IPS-18c (cell line): ENCODE data around the gene PLA2G5.

ENCODE experiments used
- H3K4me3 ChIP-seq: 2 replicates; pipeline ENCODE4 v1.7.0; 2013; ENCODE audit warnings: low read depth, mild to moderate bottlenecking, low read length, moderate library complexity; ENCODE audit not compliant: insufficient read depth
- H3K9me3 ChIP-seq: one replicate; pipeline ENCODE4 v1.6.1; 2013; ENCODE audit warnings: mild to moderate bottlenecking, low read length, moderate library complexity; ENCODE audit not compliant: control insufficient read depth, insufficient read depth

The PLA2G5 gene

DNA sequence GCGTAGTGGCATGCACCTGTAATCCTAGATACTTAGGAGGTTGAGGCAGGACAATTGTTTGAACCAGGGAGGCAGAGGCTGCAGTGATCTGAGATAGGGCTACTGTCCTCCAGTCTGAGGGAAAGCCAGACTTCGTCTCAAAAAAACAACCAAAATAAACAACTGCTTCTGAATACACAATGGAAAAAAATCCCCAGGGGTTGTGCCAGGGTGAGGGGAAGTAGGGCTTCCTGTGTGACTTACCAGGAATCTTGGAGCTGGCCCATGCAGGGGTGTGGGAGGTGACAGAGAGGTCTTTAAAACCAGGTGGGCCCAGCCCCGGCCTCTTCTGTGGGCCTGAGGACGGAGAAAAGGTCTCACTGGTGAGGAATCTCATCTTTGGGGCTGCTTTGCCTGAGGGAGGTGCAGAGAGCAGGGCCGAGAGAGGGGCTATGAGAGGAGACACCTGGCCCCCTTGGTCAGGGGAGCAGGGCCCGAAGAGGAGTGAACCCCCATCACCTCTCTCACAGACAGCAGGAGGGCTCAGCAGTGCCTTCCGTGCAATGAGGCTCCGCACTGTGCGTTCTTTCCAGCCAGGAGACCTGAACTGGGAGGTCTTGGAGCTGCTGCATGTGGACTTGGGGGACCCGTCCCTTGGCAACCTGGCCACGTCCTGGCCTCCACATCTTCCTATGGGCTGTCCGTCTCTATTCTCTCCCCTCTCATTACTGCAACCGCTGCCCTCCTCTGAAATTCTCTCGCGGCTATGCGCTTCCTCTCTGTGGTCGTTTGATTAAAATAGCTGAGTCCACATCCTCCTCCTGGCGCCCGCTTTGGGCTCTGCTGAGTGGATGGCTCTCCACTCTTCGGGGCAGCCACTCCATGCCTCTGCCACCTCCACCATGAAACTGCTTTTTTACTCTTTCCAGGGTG, 10.7 kb downstream of the PLA2G5 start:
- peaks cover 2% of the 10 kb centered on the region for H3K9me3 ChIP-seq
- no peak overlapping the region for H3K4me3 ChIP-seq

DNA sequence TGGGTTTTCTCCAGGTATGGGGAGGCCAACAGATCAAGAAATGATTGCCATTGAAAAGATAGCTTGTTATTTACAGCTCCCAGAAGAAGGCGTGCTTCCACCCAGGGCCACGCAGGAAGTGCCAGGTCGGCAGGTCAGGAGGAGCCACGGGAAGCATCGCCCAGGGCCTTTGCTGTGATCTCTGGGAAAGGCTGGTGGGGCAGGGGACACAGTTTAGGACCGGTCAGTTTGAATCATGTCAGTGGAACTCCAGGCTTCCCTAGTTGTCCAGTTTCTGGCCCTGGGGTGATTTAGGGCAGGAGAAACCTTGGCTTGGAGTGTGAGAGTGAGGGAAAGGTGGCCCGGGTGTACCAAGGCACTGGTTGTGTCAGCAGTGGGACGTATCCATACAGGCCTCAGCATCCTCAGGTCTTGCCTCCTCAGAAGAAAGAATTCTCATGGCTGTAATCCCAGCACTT, 11.4 kb downstream of the PLA2G5 start:
- H3K9me3 ChIP-seq, result no peaks in the 10 kb centered on the region
- no peak overlapping the region for H3K4me3 ChIP-seq

DNA sequence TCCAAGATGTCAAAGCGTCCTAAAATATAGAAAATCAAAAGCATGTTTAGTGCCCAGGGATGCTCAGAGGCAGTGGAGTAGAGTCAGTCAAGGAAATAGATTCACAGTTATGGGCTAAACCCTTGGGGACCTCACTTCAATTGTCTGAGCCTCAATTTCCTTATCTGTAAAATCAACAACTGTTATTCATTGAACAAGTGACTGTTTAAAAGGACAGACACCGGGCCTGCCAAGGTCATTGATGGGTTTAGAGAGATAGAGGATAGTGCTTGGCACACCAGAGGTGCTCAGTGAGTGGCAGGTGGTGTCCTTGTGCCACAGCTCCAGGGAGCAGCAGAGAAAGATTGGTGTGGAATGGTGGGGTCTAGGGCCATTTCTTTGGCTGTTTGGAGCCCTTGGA, 12.8 kb downstream of the PLA2G5 start:
- H3K9me3 ChIP-seq, result no peaks in the 10 kb centered on the region
- H3K4me3 ChIP-seq, result no peak overlapping the region

DNA sequence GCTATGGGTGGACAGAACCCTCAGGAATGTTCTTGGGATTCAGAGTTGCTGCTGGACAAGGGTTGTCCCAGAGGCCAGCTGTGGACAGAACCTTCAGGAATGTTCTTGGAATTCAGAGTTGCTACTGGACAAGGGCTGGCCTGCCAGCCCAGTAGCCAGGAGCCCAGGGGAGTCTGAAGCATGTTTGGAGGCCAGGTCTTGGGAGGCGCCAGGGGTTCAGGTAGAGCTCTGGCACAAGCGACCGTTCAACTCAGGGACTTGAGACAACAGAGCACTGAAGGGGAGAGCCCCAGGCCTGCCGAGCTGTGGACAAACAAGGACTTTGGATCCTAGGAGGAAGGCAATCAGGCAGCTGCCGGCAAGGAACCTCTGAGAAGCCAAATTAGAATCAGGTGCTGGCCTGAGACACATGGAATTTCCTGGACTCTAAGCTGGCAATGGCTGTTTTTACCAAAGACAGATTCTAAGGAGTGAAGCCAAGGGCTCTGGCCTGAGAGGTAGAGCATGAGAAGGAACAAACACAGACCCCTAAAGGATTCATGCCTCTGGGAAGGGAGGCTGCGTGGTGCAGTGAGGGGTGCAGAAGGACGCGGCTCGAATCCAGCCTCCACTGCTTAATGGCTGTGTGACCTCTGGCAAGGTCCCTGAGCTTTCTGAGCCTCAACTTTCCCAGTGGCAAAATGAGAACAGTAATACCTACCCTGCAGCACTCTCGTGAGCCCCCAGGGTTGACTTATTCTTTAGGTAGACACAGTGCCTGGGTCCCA, 13.4 kb downstream of the PLA2G5 start:
- Histone ChIP-seq H3K9me3 (no peaks in the 10 kb centered on the region), H3K4me3 (no peak overlapping the region)

- H3K4me3 ChIP-seq, result no peak overlapping the region
- H3K9me3 ChIP-seq, result no peaks in the 10 kb centered on the region
Measured at GRCh38 chr1:20086800-20087199, 16.8 kb downstream of the PLA2G5 start.

GRCh38 chr1:20087668-20088067, 17.7 kb downstream of the PLA2G5 start:
- Histone ChIP-seq H3K9me3 (no peaks in the 10 kb centered on the region), H3K4me3 (no peak overlapping the region)

GRCh38 chr1:20089328-20090077, 19.5 kb downstream of the PLA2G5 start:
- no peak overlapping the region for H3K4me3 ChIP-seq
- H3K9me3 ChIP-seq, result no peaks in the 10 kb centered on the region

DNA sequence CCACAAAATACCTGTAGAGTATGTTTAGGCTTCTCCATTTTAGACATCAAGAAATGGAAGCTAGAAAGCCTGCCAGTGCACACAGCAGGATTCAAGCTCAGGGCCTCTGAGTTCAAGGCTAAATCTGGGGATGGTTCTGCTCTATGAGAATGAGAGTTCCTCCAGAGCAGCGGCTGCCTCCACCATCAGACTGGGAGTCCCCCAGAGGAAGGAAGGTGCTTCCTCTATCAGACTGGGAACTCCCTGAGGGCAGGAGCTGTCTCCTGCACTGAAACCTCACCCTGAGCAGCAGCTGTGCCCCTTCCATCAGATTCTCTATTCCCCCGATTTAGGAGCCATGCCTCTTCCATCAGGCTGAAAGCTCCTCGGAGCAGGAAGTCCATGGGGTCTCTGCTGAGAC, 20.1 kb downstream of the PLA2G5 start:
- Histone ChIP-seq H3K9me3 (no peaks in the 10 kb centered on the region), H3K4me3 (no peak overlapping the region)

DNA sequence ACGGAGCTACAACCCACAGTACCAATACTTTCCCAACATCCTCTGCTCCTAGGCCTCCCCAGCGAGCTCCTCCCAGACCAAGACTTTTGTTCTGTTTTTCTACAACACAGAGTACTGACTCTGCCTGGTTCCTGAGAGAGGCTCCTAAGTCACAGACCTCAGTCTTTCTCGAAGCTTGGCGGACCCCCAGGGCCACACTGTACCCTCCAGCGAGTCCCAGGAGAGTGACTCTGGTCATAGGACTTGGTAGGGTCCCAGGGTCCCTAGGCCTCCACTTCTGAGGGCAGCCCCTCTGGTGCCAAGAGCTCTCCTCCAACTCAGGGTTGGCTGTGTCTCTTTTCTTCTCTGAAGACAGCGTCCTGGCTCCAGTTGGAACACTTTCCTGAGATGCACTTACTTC, 20.6 kb downstream of the PLA2G5 start:
- no peak overlapping the region for H3K4me3 ChIP-seq
- no peaks in the 10 kb centered on the region for H3K9me3 ChIP-seq

- no peak overlapping the region for H3K4me3 ChIP-seq
- peaks cover 7% of the 10 kb centered on the region for H3K9me3 ChIP-seq
Measured at GRCh38 chr1:20093303-20093702, 23.3 kb downstream of the PLA2G5 start.

DNA sequence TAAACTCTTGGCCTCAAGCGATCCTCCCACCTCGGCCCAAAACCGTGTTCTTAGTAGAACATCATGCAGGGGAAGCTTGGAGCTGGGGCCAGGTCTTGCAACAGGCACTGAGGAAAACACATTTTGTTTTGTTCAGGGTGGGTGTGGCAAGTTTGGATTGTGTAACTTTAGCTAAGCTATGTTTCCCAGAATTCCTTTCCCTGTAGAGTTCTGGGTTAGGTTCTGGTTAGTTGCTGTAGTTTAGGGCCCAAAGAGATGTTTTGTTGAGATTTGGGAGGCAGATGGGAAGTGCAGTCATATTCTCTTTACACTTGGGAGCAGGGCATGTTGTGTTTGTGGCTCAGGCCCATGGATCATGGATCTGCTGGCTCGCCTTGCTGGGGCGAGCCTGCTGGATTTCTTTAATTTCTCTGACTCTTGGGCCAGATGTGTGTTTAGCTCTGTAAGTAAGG, 24.0 kb downstream of the PLA2G5 start:
- Histone ChIP-seq H3K4me3 (no peak overlapping the region), H3K9me3 (peaks cover 7% of the 10 kb centered on the region)

DNA sequence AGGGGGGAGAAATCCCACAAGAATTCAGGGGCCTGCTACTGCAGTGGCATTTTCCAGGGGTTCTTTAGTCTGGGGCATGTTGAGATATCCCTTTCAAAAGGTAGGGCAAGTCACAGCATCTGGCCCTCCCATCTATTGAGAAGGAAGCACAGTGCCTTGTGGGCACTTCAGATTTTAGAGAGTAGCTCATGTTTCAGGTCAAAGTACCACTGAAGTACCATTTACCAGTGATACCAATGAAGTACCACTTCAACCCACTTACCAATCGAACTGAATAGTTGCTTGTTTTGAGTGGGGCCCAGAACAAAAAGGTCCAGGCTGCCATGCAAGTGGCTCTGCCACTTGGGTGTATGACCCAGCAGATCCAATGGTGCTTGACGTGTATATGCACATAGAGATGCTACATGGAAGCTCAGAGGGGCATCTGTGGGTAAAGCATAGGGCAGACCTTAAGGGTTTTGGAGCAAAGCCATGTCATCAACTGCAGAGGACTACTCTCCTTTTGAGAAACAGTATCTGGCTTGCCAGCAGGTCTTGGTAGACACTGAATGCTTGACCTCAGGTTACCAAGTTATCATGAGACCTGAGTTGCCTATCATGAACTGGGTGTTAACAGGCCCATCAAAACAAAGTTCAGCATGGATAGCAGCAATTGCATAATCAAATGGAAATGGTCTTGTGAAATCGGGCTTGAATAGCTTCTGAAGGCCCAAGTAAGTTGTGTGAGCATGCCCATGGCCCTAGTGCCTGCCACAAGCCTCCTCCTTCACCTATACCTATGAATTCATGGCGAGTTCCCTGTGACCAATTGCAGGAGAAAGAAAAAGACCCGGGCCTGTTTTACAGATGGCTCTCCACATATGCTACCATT, 25.8 kb downstream of the PLA2G5 start:
- Histone ChIP-seq H3K9me3 (peaks cover 7% of the 10 kb centered on the region), H3K4me3 (no peak overlapping the region; the same call in 1 of the 2 replicates)

GRCh38 chr1:20096840-20097447, 26.9 kb downstream of the PLA2G5 start:
- Histone ChIP-seq H3K4me3 (no peak overlapping the region), H3K9me3 (peaks cover 7% of the 10 kb centered on the region)

- H3K4me3 ChIP-seq, result no peak overlapping the region
Measured at GRCh38 chr1:20099533-20099932, 29.5 kb downstream of the PLA2G5 start.

GRCh38 chr1:20100632-20101355, 30.8 kb downstream of the PLA2G5 start:
- H3K9me3 ChIP-seq, result peaks cover 7% of the 10 kb centered on the region
- H3K4me3 ChIP-seq, result no peak overlapping the region

More at GRCh38 chr1:20099533-20099932, 29.5 kb downstream of the PLA2G5 start:
- H3K9me3 ChIP-seq, result peaks cover 7% of the 10 kb centered on the region

GRCh38 chr1:20102875-20103274, 32.9 kb downstream of the PLA2G5 start:
- Histone ChIP-seq H3K4me3 (no peak overlapping the region), H3K9me3 (no peaks in the 10 kb centered on the region)
